CD14-positive monocyte (primary cell): ENCODE measurements around the gene STUB1. TPM values are rescaled to one million over a fixed set of nuclear protein-coding genes. Genes with fewer than 3 reads are reported as not detected.

Experiments
- DNase-seq, 3 donors: peaks; one replicate each; pipeline ENCODE4 v3.0.0-alpha.2; 2011 to 2022
- H2AFZ ChIP-seq: 2 replicates; pipeline ENCODE4 v1.6.0; 2012; ENCODE audit warnings: mild to moderate bottlenecking, low read depth, low read length, inconsistent platforms; ENCODE audit not compliant: insufficient read depth, poor library complexity, severe bottlenecking
- H3K27ac ChIP-seq, 2 donors: 1 replicate in 1 of 2; 2 replicates in 1 of 2; pipeline ENCODE4 v1.5.1; 2012 to 2013; ENCODE audit warnings: low read length in 2 of 2, control low read depth in 1 of 2, inconsistent platforms in 1 of 2, low read depth in 1 of 2, mild to moderate bottlenecking in 1 of 2
- H3K27me3 ChIP-seq, 2 donors: one replicate each; pipeline versions ENCODE4 v1.6.0 to v1.6.1; 2011 to 2013; ENCODE audit warnings: low read length in 2 of 2; ENCODE audit not compliant: control insufficient read depth in 2 of 2, insufficient read depth in 2 of 2
- H3K36me3 ChIP-seq, 2 donors: replicated peaks in 1 of 2; 1 replicate in 1 of 2; 2 replicates in 1 of 2; pipeline versions ENCODE4 v1.5.1 to v1.6.1; 2012 to 2013; ENCODE audit warnings: low read length in 2 of 2, control low read depth in 1 of 2, inconsistent platforms in 1 of 2, mild to moderate bottlenecking in 1 of 2; ENCODE audit not compliant: insufficient read depth in 2 of 2, control insufficient read depth in 1 of 2
- H3K4me1 ChIP-seq, 2 donors: 1 replicate in 1 of 2; 2 replicates in 1 of 2; pipeline versions ENCODE4 v1.5.1 to v1.6.1; 2012 to 2013; ENCODE audit warnings: low read length in 2 of 2, control low read depth in 1 of 2, inconsistent platforms in 1 of 2, mild to moderate bottlenecking in 1 of 2, moderate library complexity in 1 of 2; ENCODE audit not compliant: insufficient read depth in 2 of 2, control insufficient read depth in 1 of 2
- H3K4me2 ChIP-seq: replicated peaks from 2 replicates; pipeline ENCODE3; 2012; ENCODE audit warnings: low read length, moderate library complexity, mild to moderate bottlenecking; ENCODE audit not compliant: poor library complexity, severe bottlenecking; ENCODE audit errors: extremely low read depth
- H3K4me3 ChIP-seq, 3 experiments: fragments of 200-600 bp in 1 of 3; sonication (generic) in 1 of 3; replicated peaks in 1 of 3; 1 replicate in 2 of 3; 2 replicates in 1 of 3; pipeline ENCODE4 v1.5.1; 2011 to 2013; ENCODE audit warnings: low read length in 3 of 3, mild to moderate bottlenecking in 3 of 3, control low read depth in 2 of 3, low read depth in 2 of 3, inconsistent platforms in 1 of 3, moderate library complexity in 1 of 3
- H3K79me2 ChIP-seq: 2 replicates; pipeline ENCODE4 v1.6.0; 2012; ENCODE audit warnings: mild to moderate bottlenecking, control low read depth, inconsistent platforms, low read length, moderate library complexity; ENCODE audit not compliant: insufficient read depth
- H3K9ac ChIP-seq: 2 replicates; pipeline ENCODE4 v1.6.0; 2017; ENCODE audit warnings: low read length, mild to moderate bottlenecking; ENCODE audit not compliant: insufficient read depth, poor library complexity, severe bottlenecking
- H3K9me3 ChIP-seq, 2 donors: replicated peaks in 1 of 2; 1 replicate in 1 of 2; 2 replicates in 1 of 2; pipeline versions ENCODE4 v1.5.1 to v1.6.1; 2012 to 2013; ENCODE audit warnings: low read length in 2 of 2, control low read depth in 1 of 2; ENCODE audit not compliant: control insufficient read depth in 1 of 2, insufficient read depth in 1 of 2
- H4K20me1 ChIP-seq: 2 replicates; pipeline ENCODE4 v1.6.0; 2012; ENCODE audit warnings: mild to moderate bottlenecking, low read length, control low read depth, moderate library complexity; ENCODE audit not compliant: insufficient read depth
- H3K27ac Mint-ChIP-seq, 7 donors: one replicate each; pipeline ENCODE4 v1.8.0; 2020; ENCODE audit warnings: mild to moderate bottlenecking in 7 of 7, mixed read lengths in 7 of 7, moderate library complexity in 6 of 7, inconsistent platforms in 2 of 7
- H3K27me3 Mint-ChIP-seq, 3 donors: one replicate each; pipeline ENCODE4 v1.8.0; 2021 to 2022; ENCODE audit warnings: low read depth in 3 of 3, mild to moderate bottlenecking in 3 of 3, mixed read lengths in 3 of 3, moderate library complexity in 3 of 3, inconsistent platforms in 1 of 3
- H3K36me3 Mint-ChIP-seq, 2 donors: one replicate each; pipeline ENCODE4 v1.8.0; 2020; ENCODE audit warnings: mixed read lengths in 2 of 2, inconsistent platforms in 1 of 2, mild to moderate bottlenecking in 1 of 2
- H3K4me1 Mint-ChIP-seq: one replicate; pipeline ENCODE4 v1.8.0; 2020; ENCODE audit warnings: mild to moderate bottlenecking, mixed read lengths
- H3K4me3 Mint-ChIP-seq, 2 donors: one replicate each; pipeline ENCODE4 v1.8.0; 2020; ENCODE audit warnings: mild to moderate bottlenecking in 2 of 2, mixed read lengths in 2 of 2, moderate library complexity in 1 of 2
- H3K9me3 Mint-ChIP-seq, 7 donors: one replicate each; pipeline ENCODE4 v1.8.0; 2020 to 2022; ENCODE audit warnings: mixed read lengths in 7 of 7, mild to moderate bottlenecking in 6 of 7, moderate library complexity in 6 of 7, inconsistent platforms in 2 of 7
- WGBS: methylation state at CpG from one replicate; pipeline ENCODE4 v1.1.5; 2013; ENCODE audit warnings: missing lambda C conversion rate; ENCODE audit not compliant: insufficient coverage; 5-methylcytosine and 5-hydroxymethylcytosine counted together
- intact Hi-C, 2 donors: fragments of 100-400 bp; cut with micrococcal nuclease; formaldehyde crosslinking; loops; one replicate each; pipeline versions ENCODE4 v1.15.0 to v1.15.1; 2023
- polyA plus RNA-seq, 3 donors: library from polyadenylated mRNA; depleted of rRNA in 1 of 3; unstranded in 2 of 3; stranded (reverse) in 1 of 3; fragments of 300-500 nt in 2 of 3; fragments of >200 nt in 1 of 3; fragmentation: Illumina TruSeq in 2 of 3; gene quantifications; 1 replicate in 2 of 3; 2 replicates in 1 of 3; pipeline ENCODE4 v1.2.3, GENCODE V29; 2012 to 2021
- TF ChIP-seq, protein P1 (sequence below): fragments of 200-600 bp; IDR thresholded peaks from one replicate; pipeline ENCODE4 v1.8.0; 2022; ENCODE audit warnings: antibody characterized with exemption, mild to moderate bottlenecking

Gene STUB1
- polyA plus RNA-seq, 3 donors = 83.3 to 108 (median 106) TPM

- intact Hi-C loops = loop anchor here (1.0 to 2.0 kb wide), 2 partner anchors 74 to 75 kb away; no protein-coding TSS in a partner anchor
- Mint-ChIP-seq H3K27ac (no peak overlapping the region), H3K27me3 (peaks cover 41 to 72% (median 66%) of the 10 kb centered on the region in 3 donors), H3K4me3 (peak overlapping the region in 1 of 2 donors; percentile 26), H3K9me3 (peaks cover 0 to 5% (median 0%) of the 10 kb centered on the region in 7 donors), H3K4me1 (no peaks in the 10 kb centered on the region), H3K36me3 (no peaks in the 10 kb centered on the region)
- H3K4me2 ChIP-seq = no peak overlapping the region
- H2AFZ ChIP-seq = no peak overlapping the region
- no peaks in the 10 kb centered on the region for H3K36me3 ChIP-seq
- no peak overlapping the region for H3K9ac ChIP-seq
- TF ChIP-seq, protein P1, sequence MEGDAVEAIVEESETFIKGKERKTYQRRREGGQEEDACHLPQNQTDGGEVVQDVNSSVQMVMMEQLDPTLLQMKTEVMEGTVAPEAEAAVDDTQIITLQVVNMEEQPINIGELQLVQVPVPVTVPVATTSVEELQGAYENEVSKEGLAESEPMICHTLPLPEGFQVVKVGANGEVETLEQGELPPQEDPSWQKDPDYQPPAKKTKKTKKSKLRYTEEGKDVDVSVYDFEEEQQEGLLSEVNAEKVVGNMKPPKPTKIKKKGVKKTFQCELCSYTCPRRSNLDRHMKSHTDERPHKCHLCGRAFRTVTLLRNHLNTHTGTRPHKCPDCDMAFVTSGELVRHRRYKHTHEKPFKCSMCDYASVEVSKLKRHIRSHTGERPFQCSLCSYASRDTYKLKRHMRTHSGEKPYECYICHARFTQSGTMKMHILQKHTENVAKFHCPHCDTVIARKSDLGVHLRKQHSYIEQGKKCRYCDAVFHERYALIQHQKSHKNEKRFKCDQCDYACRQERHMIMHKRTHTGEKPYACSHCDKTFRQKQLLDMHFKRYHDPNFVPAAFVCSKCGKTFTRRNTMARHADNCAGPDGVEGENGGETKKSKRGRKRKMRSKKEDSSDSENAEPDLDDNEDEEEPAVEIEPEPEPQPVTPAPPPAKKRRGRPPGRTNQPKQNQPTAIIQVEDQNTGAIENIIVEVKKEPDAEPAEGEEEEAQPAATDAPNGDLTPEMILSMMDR = no peak
- H3K79me2 ChIP-seq = no peaks in the 10 kb centered on the region
- H3K9me3 ChIP-seq = no peaks in the 10 kb centered on the region
- peaks cover 3 to 65% of the 10 kb centered on the region in 2 donors for H3K27me3 ChIP-seq
- peaks cover 7 to 13% of the 10 kb centered on the region in 2 donors for H3K4me1 ChIP-seq
- H4K20me1 ChIP-seq = no peaks in the 10 kb centered on the region
- no peak overlapping the region for H3K4me3 ChIP-seq
- DNase-seq = no peak
- 75% methylated on average over 21 of the region's 21 CpGs for WGBS
- no peak overlapping the region for H3K27ac ChIP-seq
These were observed 30.4 kb downstream of the STUB1 start for GRCh38 chr16:710500-711075.

GRCh38 chr16:711084-711483 lies 30.9 kb downstream of the STUB1 start:
- intact Hi-C loops = loop anchor here (1.0 to 2.0 kb wide), 2 partner anchors 74 kb away; no protein-coding TSS in a partner anchor
- 74% methylated on average over 8 of the region's 12 CpGs for WGBS
- H3K27ac Mint-ChIP-seq = no peak overlapping the region

More at GRCh38 chr16:711084-711483, 30.9 kb downstream of the STUB1 start:
- Histone ChIP-seq H3K27ac (no peak overlapping the region), H3K4me1 (peaks cover 10 to 18% of the 10 kb centered on the region in 2 donors), H4K20me1 (no peaks in the 10 kb centered on the region), H2AFZ (no peak overlapping the region), H3K4me2 (no peak overlapping the region), H3K9me3 (peaks cover 0 to 3% of the 10 kb centered on the region in 2 donors), H3K36me3 (no peaks in the 10 kb centered on the region), H3K79me2 (no peaks in the 10 kb centered on the region), H3K4me3 (no peak overlapping the region), H3K9ac (no peak overlapping the region), H3K27me3 (peaks cover 6 to 67% of the 10 kb centered on the region in 2 donors)
- no peak overlapping the region for H3K4me3 Mint-ChIP-seq
- TF ChIP-seq, protein P1 = no peak
- H3K9me3 Mint-ChIP-seq = peaks cover 0 to 5% (median 0%) of the 10 kb centered on the region in 7 donors
- no peaks in the 10 kb centered on the region for H3K36me3 Mint-ChIP-seq
- no peak for DNase-seq
- peaks cover 4% of the 10 kb centered on the region for H3K4me1 Mint-ChIP-seq
- H3K27me3 Mint-ChIP-seq = peaks cover 43 to 74% (median 68%) of the 10 kb centered on the region in 3 donors
